Occipital lobe (tissue), 2 donors: Measurements from ENCODE around the gene ATG7. TPM values are rescaled to one million over a fixed set of nuclear protein-coding genes. Genes with fewer than 3 reads are reported as not detected.
"Not testable (repeated sequence)": the region's sequence is repeated elsewhere in the genome, so short reads cannot be mapped to it uniquely, and the experiment has no call there.

Source experiments
- DNase-seq: peaks from one replicate; lab custom pipeline; 2025; lab: John Stamatoyannopoulos, UW
- total RNA-seq: library from RNA; depleted of rRNA; stranded (reverse); fragments of >200 nt; gene quantifications from one replicate; pipeline ENCODE4 v1.2.3, GENCODE V29; 2014

Gene ATG7
- total RNA-seq, 1 donor from 2014 or later: 22.6 TPM

DNA sequence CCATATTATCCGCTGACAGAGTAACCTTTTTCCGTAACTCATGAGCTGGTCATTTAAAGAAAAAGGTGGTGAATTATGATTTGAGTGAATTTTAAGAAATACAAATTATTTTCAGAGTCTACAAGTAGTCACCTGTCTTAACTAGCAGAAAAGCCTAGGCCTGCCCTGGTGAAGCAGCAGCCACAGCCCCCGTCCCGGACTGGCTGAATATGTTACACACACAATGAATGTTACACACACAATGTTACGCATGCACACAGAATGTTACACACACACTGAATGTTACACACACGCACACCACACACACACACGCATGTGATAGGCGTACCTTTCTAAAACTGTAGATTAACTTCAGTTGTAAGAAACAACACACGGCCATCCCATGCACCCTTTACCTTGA lies 293.7 kb downstream of the ATG7 start:
- DNase-seq: no peak

DNA sequence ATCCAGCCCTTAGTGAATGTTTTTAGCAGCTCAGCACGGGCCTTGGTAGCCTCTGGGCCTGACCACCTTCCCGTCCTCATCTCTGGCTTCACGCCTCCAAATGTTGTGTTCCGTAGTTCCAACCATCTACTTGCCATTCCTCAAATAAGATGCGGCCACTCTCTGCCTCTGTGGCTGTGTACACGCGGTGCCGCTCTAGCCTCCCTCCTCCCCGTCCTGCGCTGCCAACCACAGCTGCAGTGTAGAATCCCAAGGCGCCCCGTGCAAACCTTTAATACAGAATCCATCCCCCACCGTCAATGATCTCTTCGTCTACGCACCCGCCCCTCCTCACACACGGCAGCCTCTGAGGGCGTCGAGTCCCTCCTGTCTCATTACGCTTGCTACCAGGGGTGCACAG lies 294.3 kb downstream of the ATG7 start:
- no peak for DNase-seq

DNA sequence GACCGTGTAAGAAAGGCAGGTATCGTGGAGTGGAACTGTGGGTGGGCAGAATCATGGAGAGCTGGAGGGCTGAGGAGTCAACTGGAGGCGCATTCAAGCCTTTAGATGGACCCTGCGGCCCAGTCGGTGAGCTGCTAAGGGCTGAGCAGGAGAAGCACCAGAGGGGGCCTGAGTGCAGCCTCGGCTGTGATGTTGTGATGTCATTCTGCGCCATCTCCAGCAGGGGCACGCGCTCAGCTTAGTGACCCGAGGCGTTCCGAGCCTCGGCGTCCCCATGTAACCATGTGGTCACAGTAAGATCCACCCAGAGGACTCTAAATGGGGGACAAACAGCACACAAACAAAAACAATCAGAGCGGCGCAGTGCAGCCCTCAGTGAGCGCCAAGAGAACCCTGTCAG lies 294.7 kb downstream of the ATG7 start:
- no peak for DNase-seq

DNA sequence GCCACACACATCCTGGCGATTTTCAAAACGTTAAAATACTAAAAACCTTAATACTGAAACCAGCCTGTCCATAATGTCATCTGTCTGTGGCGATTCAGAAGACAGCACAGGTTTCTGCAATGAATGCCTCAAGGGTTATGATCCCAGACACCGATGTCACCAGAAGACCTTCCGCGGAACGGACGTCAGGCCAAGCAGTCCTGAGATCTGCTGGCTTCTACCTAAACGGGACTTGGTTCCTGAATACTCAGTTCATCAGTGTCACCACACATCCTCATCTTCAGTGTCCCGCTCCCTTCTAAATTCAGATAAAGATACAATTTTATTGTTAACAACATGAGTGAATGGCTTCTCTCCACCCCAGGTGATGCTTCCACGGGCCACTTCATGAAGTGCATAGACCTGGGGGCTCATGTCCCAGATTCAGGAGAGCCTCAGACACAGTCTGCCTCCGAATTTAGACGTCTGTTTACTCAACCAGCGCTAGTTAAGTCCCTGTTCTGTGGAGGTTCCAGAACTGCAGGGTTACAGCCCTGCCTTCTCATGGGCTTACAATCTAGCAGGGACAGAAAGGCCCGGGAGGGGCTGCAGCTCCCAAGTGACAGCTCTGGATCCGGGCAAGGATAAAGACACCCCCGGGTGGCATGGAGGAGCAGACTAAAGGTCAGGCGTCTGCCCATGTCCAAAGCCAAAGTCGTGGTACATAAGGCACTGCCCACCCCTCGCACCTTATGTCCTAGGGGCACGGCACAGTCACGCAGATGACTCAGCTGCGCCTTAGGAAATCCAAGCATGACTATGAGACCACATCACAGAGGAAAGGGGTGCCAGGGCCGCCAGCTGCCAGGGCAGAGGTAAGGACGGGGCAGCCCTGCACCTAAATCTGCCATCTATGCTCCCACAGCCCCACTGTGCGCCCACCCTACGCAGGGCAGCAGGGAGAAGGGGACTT lies 295.6 kb downstream of the ATG7 start:
- peak; percentile 39 for DNase-seq

DNA sequence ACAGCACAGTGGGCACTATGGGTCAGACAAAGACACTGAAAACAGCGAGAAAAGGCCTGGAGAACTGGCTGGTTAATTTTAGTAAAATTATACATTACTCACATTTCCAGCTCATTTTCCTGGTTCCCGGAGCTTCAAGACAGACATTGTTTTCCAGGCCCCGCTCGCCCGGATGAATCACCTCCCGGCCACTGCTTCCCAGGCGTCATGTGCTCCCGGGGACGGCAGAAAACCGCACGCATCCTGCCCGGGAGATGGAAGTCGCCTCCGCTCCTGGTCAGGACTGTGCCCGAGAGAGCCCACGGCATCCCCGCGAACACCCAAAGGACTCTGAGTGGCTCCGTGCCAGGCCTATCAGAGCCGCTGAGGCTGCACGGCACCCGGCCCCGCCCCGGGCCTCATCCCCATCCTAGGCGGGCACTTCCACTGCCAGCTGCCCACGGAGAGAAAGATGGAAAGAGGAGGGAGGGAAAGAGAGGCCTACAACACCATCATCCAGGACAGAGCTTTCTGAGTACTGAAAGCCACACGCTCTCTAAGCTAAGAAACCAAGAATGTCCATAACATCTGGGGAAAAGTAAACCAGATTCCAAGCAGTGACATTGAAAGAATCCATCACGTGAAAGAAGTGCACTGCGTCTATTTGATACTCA lies 296.4 kb downstream of the ATG7 start:
- DNase-seq: peak; percentile 88

DNA sequence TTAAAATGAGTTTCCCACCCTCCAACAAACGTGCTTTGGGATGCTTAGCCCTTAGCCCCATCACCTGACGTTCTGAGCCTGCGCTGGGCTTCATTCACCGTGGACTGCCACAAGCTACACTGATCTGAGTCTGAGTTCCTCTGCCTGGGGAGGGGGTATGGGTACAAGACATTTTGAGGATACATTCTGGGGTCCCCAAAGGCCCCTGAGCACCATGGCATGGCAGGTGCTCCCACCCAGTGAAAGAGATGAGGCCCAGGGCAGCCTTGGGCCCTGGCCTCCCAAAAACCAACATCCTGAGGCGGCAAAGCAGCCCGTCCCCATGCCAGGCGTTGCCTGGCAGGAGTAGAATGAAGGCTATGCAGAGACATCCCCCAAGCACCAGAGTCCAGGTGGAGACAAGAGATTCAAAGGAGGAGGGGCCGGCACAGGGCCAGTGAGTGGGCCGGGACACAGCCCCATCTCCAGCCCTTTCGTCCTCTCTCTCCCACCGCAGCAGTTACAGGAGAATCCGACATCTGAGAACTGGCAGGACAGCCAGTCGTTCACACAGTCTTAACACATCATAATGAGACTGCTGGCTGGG lies 297.1 kb downstream of the ATG7 start:
- DNase-seq: no peak

DNA sequence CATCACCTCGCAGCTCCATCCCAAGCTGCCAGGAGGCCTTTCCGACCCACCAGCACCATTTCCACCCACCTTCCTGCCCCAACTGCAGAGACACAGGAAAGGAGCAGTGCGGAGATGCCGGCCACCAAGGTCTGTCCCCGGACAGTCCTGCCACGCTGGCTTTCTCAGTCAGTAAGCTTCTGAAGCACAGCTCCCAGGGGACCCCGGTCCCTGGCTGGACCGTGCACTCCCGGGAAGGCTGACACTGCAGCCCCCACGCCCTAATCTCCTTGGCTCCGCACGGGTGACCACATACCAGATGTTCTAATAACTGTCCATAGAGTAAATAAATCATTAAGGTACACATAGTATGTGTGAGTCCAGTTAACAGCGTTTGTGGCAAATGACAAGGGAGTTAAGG lies 298.1 kb downstream of the ATG7 start:
- DNase-seq: no peak

DNA sequence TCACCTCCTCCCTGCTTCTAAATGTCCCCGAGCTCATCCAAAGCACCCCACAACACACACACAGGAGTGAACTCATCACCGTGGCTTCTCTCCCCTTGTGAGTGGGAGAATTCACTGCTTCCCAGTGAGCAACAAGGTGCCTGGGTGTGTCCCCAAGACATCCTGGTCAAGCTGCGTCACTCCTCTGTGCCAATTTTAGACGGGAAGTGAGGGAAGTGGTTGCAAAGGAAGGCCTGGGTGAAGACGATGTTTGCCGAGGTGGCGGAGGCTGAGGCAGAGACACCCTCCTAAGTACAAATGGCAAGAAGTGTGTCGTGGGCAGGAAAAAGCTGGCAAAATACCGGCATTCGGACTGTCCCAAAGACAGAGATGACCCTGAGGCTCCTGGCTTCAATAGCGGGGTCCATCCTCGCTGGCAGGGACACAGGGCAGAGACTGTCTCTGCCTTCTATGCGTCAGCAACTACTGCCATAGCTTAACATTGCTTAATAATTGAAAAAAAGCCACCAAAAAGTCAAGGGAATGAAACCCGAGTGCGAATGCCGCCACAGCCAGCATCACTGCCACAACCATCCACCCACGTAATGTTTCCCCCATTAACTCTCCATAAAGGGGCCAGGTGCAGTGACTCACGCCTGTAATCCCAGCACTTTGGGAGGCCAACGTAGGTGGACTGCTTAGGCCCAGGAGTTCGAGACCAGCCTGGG lies 298.7 kb downstream of the ATG7 start:
- no peak for DNase-seq

DNA sequence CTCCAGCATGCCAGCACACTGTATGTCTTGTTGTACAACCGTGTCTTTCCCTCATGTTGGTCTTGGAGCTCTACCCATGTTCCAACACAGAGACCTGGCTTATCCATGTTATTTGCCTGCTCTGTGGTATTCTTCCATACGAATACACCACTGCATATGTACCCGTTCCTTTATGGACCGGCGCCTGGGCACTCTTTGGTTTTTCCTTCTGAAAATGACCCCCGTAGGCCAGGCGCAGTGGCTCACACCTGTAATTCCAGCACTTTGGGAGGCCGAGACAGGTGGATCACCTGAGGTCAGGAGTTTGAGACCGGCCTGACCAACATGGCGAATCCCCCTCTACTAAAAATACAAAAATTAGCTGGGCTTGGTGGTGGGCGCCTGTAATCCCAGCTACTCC lies 300.5 kb downstream of the ATG7 start:
- DNase-seq: not testable (repeated sequence)

DNA sequence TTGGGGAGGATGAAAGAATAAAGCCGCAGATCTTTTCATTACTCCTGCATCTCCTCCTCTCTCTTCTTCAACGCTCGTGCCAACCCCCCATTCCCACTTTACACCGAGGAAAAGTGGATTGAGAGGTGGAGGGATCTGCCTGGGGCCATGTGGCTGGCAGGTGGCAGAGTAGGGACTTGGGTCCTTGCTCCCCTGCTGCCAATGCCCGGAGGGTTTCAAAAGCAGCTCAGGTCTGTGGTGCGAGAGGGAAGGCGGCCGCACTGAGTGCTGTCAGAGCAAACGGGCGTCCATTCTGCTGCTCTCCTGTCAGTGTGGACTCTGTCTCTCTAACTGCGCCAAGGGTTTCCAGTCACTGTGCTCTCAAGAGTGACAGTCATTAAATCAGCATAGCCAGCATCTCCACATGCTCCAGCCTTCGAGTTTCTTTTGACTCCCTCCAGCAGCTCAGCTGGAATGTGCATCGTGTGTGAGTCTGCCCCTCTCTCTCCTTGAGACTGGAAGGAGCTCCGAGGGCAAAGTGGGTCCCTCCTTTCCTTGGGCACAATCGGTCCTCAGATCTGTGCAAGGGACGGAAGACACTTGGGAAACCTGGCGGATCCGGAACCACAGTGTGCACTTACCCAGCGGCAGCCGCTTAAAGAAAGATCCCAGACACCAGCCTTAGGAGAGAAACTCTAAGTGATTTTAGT lies 302.9 kb downstream of the ATG7 start:
- no peak for DNase-seq

DNA sequence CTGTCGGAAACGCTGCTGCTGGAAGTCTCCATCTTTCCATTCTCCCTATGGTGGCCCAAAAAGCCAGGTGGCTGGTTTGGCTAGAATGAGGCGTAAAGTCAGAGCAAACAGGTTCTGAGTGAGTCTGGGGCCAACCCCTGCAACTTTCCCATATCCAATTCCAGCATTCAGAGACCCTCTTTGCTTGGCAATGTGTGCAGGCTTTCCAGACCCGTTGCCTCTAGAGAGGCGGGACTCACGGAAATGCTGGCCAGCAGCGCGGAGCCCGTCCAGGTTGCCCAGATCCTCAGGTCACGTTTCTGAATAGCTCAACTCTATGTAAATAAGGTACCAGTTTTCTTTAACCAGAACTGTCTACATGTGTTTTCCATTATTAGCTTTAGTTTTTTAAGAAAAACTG lies 303.5 kb downstream of the ATG7 start:
- no peak for DNase-seq

DNA sequence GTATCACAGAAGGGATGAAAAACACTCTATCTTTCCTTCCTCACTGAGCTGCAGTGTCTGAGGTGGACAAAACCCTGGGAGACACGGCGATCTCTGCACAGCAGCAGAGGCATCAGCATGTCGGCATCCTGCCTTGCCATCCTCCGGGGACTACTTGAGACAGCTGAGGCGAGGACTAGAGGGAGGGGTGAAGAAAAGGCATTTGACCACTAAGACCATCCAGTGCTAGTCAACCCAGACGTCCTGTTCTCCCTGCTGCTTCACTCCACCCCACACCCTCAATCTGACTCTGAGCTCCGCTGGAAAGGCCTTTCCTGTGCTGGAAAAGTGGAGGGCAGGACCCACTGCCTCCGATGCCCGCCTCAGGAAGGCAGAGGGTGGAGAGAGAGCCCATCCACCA lies 304.3 kb downstream of the ATG7 start:
- DNase-seq: no peak

DNA sequence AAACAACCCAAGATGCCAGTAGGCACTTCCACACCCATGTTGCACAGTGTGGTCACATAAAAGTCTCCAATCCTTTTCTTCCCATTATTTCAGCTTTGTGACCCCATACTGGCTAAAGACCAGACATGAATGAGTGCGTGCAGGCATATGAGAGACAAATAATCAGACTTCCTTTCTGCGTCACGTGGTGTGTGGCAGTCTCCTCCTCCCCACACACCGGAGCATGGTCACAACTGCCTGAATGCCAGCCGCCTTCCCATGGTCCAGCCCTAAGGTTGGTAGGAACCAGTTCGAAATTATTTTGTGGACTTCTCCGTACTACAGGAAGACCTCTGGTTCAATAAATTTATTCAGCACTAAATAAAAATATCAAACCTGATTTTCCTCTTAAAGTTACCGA lies 306.0 kb downstream of the ATG7 start:
- no peak for DNase-seq

DNA sequence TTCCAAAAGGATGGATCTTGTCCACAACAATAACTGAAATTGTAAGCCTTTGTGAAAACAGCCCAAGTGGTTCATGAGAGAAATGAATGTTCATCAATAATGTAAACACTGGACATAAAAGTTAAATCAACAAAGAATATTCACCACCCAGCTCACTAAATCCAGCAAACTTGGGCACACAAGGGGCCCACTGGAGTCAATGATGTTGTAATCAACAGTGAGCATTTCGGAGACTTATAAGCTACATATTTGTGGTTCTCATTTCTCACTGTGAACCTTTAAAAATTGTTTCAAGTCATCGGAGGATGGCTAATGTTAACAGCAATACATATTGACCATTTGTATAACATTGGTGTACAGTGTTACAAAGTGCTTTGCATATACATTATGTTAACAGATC lies 308.4 kb downstream of the ATG7 start:
- no peak for DNase-seq

DNA sequence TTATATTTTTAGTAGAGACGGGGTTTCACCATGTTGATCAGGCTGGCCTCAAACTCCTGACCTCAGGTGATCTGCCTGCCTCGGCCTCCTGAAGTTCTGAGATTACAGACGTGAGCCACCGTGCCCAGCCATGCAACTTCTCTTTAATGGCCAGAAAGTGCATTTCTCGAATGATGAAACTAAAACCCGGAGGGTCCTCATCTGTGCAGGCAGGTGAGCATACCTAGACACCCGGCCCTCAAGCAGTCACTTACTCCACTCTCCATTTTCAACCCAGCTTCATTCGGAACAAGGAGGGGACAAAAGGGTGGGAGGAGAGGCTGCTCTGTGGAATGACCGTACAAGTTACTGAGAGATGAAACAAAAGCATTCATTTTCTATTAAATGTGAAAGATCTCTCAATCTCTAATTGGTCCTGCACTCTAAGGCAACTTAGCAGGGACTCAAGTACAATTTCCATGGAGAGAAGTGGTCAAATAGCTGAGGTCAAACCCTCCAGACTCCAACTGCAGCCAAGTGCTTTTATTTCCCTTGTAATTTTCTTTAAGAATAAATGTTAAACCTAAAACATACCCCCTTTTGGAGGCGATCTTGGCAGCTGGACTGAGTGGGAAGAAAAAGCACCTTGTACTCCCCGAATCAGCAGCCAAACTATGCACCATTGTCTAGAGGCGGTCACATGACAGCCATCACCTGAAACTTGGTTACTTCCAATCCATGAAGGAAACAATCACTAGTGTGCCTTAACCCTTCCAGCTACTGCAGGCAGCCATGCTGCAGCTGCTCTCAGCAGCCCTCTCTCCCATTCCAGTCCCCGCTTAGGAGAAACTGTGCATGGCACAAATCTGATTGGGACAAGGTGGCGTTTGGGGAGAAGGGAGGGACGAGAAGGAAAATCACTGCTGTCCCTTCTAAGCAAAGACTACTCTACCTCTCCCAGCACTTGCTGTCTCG lies 309.3 kb downstream of the ATG7 start:
- peak; percentile 43 for DNase-seq

DNA sequence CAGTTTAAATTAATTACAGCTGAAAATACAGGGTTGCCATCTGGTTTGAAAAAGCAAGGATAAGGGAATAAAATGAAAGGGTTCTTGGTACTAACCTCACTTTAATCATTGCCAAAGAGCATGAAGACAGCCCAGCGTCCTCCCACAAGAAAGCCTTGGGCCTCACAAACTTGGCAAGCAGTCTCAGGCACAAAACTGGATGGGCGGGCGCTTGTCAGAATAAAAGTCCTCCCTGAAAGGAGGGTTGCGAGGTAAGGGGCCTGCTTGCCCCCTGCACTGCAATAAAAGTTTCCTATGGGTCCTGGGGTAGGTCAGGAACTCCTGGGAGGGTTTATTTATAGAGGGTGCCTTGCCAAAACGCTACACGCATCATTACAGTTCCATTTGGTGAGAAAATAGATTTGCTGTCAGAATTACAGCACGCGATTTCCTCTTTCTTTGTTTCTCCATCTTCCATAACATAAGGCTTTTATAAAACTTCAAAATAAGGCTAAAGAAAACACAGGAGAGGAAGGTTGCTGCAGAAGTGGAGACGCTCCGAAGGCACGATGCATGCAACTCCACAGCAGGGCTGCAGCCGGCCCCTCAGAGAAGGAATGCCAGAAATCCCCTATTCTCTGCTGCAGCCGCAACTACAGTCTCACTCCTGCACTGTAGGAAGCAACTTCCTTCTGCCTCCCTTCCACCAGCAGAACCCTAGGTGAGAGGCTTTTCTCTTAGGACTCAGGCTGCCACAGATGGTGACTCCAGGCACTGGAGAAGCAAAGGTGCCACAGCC lies 310.2 kb downstream of the ATG7 start:
- peak; percentile 75 for DNase-seq

DNA sequence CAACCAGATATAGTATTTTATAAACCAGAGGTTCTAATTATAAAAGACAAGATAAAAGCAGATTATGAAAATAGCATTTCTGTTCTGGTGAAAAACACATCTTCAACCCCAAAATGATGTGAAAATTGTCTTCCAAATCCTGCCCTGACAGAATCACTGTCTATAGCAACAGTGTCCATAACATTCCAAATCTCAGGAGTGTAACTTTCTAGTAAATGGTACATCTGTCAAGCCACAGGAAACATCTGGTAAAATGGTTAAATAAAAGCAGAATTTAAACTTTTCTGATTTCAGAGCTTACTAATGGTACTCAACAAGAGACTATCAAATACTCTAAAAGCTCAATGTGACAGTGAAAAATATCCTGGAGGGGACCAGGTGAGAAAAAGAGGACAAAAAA lies 311.0 kb downstream of the ATG7 start:
- no peak for DNase-seq

DNA sequence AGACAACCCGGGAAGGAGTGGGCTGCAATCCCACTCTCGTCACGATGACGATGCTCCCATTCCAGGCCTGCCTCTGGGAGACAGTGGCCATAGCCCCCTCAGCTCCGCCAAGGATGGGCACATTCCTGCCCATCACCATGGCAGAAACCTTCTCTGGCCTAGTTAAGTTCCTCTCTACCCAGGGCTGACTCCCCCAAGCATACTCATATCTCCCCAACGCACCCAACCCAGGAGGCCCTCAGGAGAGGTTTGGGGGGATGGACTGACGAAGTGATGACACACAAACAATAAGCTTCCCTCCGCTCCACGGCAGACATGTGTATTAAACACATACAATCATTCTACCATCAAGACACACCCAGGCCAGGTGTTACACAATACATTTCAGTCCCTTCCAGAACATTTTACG lies 311.4 kb downstream of the ATG7 start:
- DNase-seq: no peak

DNA sequence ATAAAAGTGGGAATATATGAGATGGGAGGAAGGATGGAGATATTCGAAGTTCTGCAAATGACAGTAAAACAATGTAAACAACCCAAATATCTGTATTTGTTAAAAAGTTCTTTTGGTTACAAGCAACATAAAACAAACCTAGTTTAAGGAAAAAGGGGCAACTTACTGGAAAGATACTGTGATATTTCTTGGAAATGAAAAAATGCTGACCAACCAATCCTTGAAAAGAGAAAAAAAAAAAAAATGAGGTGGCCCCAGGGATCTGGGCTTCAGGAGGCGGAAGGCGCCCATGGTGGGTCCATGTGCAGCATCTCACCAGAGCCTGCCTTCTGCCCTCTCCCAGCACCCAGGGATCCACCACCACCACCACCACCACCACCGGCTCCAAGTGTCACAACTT lies 312.4 kb downstream of the ATG7 start:
- no peak for DNase-seq
